Dendritic cell treated with granulocyte-macrophage colony-stimulating factor and Interleukin-4, amounts not matched to agents 40 ng/mL and 50 ng/mL, for 4 days (primary cell): ENCODE measurements around the gene TP73.

Source experiments
- H3K27ac Mint-ChIP-seq: one replicate; pipeline ENCODE4 v1.8.0; 2022; ENCODE audit warnings: mild to moderate bottlenecking, mixed read lengths
- H3K27me3 Mint-ChIP-seq: one replicate; pipeline ENCODE4 v1.8.0; 2022; ENCODE audit warnings: mild to moderate bottlenecking, mixed read lengths
- H3K36me3 Mint-ChIP-seq: one replicate; pipeline ENCODE4 v1.8.0; 2022; ENCODE audit warnings: low read depth, mixed read lengths
- H3K4me1 Mint-ChIP-seq: one replicate; pipeline ENCODE4 v1.8.0; 2022; ENCODE audit warnings: low read depth, mixed read lengths
- H3K4me3 Mint-ChIP-seq: one replicate; pipeline ENCODE4 v1.8.0; 2022; ENCODE audit warnings: mild to moderate bottlenecking, moderate library complexity, mixed read lengths
- H3K9me3 Mint-ChIP-seq: one replicate; pipeline ENCODE4 v1.8.0; 2022; ENCODE audit warnings: mixed read lengths
- intact Hi-C: fragments of 100-400 bp; cut with micrococcal nuclease; formaldehyde crosslinking; loops from one replicate; pipeline ENCODE4 v1.15.0; 2022

Gene TP73

DNA sequence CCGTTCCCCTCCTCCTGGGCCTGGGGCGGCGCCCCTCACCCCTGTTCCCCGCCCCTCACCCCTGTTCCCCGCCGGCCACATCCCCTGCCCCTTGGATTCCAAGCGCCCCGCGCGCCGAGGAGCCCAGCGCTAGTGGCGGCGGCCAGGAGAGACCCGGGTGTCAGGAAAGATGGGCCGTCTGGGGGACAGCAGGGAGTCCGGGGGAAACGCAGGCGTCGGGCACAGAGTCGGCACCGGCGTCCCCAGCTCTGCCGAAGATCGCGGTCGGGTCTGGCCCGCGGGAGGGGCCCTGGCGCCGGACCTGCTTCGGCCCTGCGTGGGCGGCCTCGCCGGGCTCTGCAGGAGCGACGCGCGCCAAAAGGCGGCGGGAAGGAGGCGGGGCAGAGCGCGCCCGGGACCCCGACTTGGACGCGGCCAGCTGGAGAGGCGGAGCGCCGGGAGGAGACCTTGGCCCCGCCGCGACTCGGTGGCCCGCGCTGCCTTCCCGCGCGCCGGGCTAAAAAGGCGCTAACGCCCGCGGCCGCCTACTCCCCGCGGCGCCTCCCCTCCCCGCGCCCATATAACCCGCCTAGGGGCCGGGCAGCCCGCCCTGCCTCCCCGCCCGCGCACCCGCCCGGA lies at the start of gene TP73:
Gene TP73, plus strand, starts transcription at position 587 of the 618 bp plus-strand sequence. CDS start 29,850 bp downstream, outside the sequence.
- Mint-ChIP-seq H3K4me1 (peaks cover 35% of the 10 kb centered on the region), H3K27ac (no peak within 1 kb of the TSS), H3K9me3 (no peaks in the 10 kb centered on the region), H3K4me3 (peak within 1 kb of the TSS; percentile 32), H3K36me3 (peaks cover 9% of the 10 kb centered on the region), H3K27me3 (peaks cover 60% of the 10 kb centered on the region)
- intact Hi-C loops = no loop called here

DNA sequence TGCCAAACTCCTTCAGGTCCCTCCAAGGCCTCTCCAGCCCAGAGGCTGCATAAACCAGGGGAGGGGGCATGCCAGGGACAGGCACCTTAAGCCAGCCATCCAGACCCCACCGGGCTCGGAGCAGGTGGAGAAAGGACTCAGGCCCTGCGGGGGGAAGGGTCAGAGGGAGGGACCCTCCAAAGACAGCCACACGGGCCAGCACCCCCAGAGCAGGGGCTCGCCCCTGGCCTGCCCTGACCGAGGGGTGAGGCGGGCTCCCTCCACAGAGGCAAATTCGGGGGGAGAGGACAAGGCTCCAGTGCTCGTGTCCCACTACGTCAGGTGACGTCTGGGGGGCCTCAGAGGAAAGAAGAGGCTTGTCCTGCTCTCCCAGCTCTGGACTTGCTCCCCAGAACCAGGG lies 49.2 kb upstream of the TP73 start:
- peaks cover 8% of the 10 kb centered on the region for H3K27me3 Mint-ChIP-seq
- H3K4me3 Mint-ChIP-seq = no peak overlapping the region
- intact Hi-C loops = no loop called here
- H3K4me1 Mint-ChIP-seq = peaks cover 3% of the 10 kb centered on the region
- no peaks in the 10 kb centered on the region for H3K36me3 Mint-ChIP-seq
- H3K27ac Mint-ChIP-seq = no peak overlapping the region
- no peaks in the 10 kb centered on the region for H3K9me3 Mint-ChIP-seq

DNA sequence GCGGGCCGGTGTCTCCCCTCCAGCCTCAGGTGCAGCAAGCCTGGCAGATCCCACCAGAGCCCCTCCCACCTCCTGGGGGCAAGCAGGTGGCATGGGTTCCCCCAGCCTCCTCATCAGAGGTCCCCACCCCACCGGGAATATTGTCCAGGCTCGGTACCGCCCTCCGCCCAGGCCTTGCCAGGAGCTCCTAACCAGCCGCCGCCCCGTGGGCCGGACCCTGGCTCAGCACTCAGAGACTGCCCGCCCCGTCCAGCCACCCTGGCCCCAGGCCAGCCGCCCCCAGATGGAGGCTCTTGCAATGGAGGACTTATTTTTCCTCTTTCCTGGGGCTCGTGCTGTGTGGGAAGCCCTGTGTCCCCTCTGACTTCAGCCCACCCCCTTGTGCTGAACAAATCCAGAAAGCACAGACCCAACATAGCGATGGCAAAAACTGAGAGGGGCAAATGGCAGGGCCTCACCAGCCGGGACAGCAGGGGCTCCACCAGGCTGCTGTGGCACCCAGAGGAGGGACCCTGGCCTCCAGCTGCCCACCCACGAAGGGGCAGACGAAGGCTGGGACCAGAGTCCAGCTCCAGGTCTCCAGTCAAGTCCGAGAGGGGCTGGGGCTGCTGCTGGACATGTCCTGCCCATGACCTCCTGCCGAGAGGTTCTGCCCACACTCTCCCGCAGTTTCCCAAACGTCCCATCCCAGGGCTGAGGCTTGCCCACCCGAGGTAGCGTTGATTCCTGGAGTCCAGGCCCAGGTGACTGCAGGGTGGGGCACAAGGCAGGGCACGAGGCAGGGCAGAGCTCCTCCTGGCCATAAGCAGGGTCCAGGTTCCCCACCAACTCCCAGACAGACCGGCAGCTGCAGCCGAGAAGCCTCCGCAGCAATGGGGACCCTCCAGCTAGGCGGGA lies 48.5 kb upstream of the TP73 start:
- peaks cover 1% of the 10 kb centered on the region for H3K4me1 Mint-ChIP-seq
- H3K9me3 Mint-ChIP-seq = no peaks in the 10 kb centered on the region
- peaks cover 2% of the 10 kb centered on the region for H3K27me3 Mint-ChIP-seq
- H3K36me3 Mint-ChIP-seq = no peaks in the 10 kb centered on the region
- no peak overlapping the region for H3K27ac Mint-ChIP-seq
- intact Hi-C loops = no loop called here
- no peak overlapping the region for H3K4me3 Mint-ChIP-seq

DNA sequence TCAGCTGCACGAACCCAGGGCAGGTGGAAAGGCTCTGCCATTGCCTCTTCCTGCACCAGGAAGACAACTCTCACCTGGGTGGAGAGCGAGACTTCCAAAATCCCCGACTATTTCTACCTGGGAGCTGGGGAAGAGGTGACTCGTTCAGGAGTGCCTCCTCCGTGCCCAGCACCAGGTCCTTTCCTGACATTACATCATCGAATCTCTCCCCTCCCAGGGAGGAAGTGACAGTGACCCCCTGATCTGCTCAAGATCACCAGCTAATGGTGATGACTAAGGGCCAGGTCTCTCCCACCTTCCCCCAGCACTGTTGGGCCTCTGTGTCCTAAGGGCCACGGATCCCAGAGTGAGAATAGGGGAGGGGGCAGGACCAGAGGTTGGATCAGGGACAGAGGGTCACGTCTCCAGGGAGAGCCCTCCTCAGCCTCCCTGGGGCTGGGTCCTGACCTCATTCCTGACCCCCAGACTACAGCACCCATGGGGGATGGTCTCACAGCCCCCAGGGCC lies 47.8 kb upstream of the TP73 start:
- no peaks in the 10 kb centered on the region for H3K36me3 Mint-ChIP-seq
- H3K27ac Mint-ChIP-seq = no peak overlapping the region
- no peak overlapping the region for H3K4me3 Mint-ChIP-seq
- H3K9me3 Mint-ChIP-seq = no peaks in the 10 kb centered on the region
- peaks cover 5% of the 10 kb centered on the region for H3K27me3 Mint-ChIP-seq
- peaks cover 9% of the 10 kb centered on the region for H3K4me1 Mint-ChIP-seq
- intact Hi-C loops = no loop called here

DNA sequence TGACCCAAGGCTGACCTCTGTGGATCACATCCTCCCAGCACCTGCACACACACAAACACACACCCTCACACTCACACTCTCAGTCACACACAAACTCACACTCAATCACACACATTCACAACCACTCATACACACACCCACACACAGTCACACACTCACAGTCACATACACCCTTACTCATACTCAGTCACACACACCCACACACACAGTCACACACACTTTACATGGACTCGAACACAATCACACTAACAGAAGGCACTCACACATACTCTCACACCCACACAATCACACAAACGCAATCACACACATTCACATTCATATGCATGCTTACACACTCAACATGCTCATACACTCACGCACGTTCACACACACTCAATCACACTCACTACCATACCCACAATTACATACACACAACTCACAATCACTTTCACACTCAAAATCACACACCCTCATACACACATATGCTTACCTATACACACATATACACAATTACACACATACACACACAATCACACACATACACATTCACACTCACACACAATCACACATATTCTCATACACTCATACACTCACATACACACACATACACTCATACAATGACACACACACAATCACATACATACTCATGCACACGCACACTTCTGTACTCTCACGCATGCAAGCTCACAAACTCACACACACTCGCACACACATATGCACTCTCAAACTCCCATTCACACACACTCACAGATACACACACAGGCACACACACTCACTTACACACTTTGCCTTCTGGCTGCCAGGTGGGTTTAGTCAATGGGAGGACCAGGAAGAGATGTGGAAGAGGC lies 47.1 kb upstream of the TP73 start:
- H3K36me3 Mint-ChIP-seq = no peaks in the 10 kb centered on the region

DNA sequence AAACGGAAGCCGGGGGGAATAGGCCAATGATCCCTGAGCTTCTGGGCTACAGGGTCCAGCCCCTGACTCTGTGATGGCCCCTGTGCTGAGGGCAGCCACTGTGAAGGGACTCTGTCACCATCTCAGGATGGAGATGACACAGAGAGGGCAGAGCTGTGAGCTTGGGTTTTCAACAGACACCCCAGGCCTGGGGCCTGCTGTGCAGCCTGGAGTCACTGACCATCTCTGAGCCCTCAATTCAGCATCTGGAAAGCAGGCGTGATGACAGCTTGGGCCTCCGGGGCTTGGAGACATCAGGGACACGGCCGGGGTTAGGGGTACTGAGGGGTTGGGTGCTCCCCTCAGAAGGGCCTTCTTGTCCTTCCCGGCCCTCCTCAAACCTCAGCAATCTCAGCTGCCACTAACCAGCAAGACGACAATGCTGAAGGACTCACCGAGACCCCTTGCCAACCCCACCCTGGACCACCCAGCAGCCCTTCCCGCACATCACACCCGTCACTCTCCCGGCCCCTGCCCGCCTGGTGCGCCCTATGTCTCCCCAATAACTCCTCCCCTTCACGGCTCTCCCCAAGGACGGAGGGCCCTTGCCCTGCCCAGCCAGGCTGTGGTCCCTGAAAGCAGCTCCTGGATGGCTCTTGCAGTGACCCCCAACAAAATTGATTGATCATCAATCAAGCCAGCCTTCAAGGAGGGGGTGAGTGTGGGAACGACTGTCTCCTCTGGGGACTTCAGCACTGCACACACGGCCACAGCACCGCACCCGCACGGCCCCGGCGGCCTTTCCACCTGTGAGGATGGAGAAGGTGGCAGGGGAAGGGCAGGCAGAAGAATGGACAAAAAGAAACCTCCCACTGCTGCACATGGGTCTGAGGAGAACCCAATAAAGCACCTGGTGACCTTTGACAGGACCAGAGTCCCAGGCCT lies 45.3 kb upstream of the TP73 start:
- Mint-ChIP-seq H3K36me3 (no peaks in the 10 kb centered on the region), H3K27ac (no peak overlapping the region), H3K9me3 (no peaks in the 10 kb centered on the region), H3K4me1 (peaks cover 25% of the 10 kb centered on the region), H3K27me3 (peaks cover 23% of the 10 kb centered on the region), H3K4me3 (no peak overlapping the region)
- intact Hi-C loops = no loop called here

More for the DNA sequence above, 47.1 kb upstream of the TP73 start:
- intact Hi-C loops = no loop called here
- Mint-ChIP-seq H3K9me3 (no peaks in the 10 kb centered on the region), H3K4me3 (no peak overlapping the region), H3K4me1 (peaks cover 9% of the 10 kb centered on the region), H3K27me3 (peaks cover 8% of the 10 kb centered on the region), H3K27ac (no peak overlapping the region)

DNA sequence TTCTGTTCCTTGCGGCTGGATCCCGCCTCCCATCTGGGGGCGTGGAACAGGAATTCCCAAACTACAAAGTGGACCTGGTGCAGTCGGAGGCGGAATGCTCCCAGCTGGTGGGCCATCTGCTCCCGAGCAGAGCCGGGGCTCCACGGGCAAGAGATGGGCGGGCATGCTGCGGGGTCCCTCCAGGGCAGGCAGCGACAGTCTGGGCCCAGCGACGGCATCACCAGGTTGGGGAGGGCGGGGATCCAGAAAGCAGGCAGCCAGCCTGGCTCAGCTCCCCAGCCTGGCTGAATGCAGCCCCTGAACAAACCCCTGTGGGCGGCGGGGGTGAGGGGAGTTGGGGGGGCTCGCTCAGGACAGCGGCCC lies 44.6 kb upstream of the TP73 start:
- Mint-ChIP-seq H3K9me3 (no peaks in the 10 kb centered on the region), H3K4me1 (peaks cover 26% of the 10 kb centered on the region), H3K27ac (no peak overlapping the region), H3K27me3 (peaks cover 30% of the 10 kb centered on the region), H3K4me3 (no peak overlapping the region), H3K36me3 (no peaks in the 10 kb centered on the region)
- intact Hi-C loops = no loop called here

DNA sequence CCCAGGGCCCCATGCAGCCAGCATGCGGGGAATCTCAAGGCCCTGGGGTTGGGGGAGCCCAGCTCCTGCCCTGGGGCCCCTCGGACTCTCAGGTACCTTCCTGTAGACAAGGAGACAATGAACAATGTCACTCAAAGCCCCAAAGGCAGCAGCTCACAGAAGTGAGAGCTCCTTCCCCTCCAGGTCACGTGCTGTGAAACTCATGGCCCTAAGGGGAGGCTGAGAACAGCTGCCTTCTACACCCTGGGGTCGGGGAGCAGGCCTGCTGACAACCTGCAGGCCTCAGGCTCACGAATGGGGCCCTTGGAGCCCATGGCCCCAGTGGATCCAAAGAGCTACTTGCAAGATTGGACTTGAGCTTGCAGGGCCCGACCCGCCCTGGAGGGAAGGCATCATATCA lies 44.2 kb upstream of the TP73 start:
- no peak overlapping the region for H3K27ac Mint-ChIP-seq
- H3K27me3 Mint-ChIP-seq = peaks cover 35% of the 10 kb centered on the region
- no peaks in the 10 kb centered on the region for H3K36me3 Mint-ChIP-seq
- intact Hi-C loops = no loop called here
- H3K9me3 Mint-ChIP-seq = no peaks in the 10 kb centered on the region
- no peak overlapping the region for H3K4me3 Mint-ChIP-seq
- peaks cover 26% of the 10 kb centered on the region for H3K4me1 Mint-ChIP-seq

DNA sequence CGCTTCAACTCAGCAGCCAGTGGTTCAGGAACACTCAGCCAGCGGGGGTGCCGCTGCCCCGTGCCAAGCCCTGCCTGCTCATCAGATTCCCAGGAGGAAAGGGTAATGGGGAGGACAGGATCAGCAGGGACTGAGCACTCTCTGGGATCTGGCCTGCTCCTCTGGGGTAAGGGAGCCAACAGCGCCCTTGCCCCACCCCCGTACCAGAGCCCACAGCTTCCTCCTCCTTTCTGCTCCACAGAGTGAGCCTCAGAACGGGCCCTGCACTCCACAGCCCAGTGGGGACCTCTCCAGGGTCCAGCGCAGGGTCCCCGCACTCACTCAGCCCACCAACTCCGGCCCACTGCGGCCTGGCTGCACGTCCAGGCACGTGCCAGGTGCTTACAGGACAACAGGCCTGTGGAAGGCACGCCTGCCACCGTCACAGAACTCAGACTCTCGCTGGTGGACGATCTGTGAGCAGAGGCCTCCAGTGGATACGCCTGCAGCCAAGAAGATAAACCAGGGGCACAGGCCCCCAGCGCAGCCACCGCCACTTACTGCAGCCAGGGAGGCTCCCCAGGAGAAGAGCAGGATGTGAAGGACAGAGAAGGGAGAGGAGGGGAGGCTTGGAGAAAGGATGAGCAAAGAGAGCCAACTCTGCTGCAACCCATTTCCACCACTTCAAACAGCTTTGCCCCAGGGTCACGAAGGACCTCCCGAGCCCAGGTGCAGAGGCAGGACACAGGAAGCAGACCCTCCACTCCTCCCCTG lies 43.1 kb upstream of the TP73 start:
- peaks cover 26% of the 10 kb centered on the region for H3K4me1 Mint-ChIP-seq
- H3K27me3 Mint-ChIP-seq = peaks cover 43% of the 10 kb centered on the region
- H3K36me3 Mint-ChIP-seq = no peaks in the 10 kb centered on the region
- no peaks in the 10 kb centered on the region for H3K9me3 Mint-ChIP-seq
- H3K27ac Mint-ChIP-seq = peak overlapping the region; percentile 33
- intact Hi-C loops = no loop called here
- H3K4me3 Mint-ChIP-seq = no peak overlapping the region

DNA sequence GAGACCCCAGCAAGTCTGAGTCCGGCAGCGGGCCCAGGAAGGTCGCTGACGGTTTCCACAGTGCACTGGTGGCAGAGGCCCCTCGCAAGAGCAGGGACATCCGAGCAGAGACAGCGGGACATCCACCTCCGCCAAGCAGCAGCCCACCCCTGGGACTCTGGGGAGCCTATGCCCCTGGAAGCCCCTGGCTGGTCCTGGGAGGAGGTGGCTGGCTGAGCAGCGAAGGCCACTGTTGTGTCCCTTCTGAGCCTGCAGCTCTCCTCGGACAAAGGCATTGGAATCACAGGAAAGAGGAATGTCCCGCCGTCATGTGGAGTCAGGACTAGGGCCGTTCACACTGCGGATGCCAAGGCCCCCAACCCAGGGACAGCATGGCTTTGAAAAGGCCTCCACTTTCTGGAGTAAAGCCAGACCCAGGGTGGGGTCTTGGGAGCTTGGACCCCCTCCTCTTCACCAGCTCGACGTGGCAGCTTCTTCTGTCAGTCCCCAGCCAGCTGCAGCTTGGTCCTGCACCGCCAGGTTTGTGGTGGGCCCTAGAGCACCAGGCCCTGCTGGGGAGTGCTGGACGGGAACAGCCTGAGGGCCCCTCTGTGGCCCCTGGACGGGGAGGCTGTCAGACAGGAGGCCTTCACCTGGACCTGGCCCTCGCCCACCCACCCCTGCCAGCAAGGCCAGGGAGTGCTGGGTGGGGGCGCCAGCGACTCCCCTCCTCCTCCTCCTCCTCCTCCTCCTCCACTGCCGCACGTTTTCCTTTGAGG lies 42.4 kb upstream of the TP73 start:
- intact Hi-C loops = no loop called here
- Mint-ChIP-seq H3K27ac (peak overlapping the region; percentile 33), H3K4me3 (no peak overlapping the region), H3K4me1 (peaks cover 26% of the 10 kb centered on the region), H3K9me3 (no peaks in the 10 kb centered on the region), H3K27me3 (peaks cover 48% of the 10 kb centered on the region), H3K36me3 (no peaks in the 10 kb centered on the region)

DNA sequence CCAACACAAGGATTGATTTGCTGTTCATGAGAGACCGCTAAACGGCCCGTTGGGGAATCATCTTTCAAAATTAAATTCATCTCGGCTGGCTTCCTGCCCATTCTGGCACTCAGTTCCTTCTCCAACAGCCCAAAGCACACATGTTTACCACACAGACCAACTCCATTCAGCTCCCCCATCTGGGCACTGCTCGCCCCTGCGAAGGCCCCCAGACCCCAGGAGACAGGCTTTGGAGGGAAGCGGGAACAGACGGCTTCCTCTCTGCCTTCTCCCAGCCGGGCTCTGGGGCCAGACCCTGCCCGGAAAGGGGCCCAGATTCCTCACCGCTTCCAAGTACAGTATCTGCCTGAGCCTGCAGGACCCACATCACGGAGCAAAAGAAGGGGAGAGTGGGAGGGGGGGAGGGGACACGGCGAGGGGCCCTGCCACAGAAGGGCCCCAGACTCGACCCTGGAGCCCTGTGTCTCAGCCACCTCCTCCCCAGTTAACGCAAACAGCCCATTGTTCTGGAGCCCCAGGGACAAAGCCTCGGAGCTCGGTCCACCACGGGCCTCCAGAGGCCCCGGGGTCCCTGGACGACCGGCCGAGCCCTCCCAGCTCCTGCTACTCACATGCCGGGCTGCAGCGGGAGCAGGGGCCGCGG lies 41.7 kb upstream of the TP73 start:
- H3K4me1 Mint-ChIP-seq = peaks cover 26% of the 10 kb centered on the region
- H3K36me3 Mint-ChIP-seq = no peaks in the 10 kb centered on the region
- H3K9me3 Mint-ChIP-seq = no peaks in the 10 kb centered on the region
- H3K27me3 Mint-ChIP-seq = peaks cover 49% of the 10 kb centered on the region
- intact Hi-C loops = no loop called here
- peak overlapping the region; percentile 62 for H3K4me3 Mint-ChIP-seq
- H3K27ac Mint-ChIP-seq = no peak overlapping the region
